ENCODE measurements around the gene RND3. TPM values are rescaled to one million over a fixed set of nuclear protein-coding genes. Genes with fewer than 3 reads are reported as not detected.

RND3 gene
- total and polyA plus RNA-seq, 2 donors (not counting 1 experiment from before 2014, with no cell fraction given): not detected

DNA sequence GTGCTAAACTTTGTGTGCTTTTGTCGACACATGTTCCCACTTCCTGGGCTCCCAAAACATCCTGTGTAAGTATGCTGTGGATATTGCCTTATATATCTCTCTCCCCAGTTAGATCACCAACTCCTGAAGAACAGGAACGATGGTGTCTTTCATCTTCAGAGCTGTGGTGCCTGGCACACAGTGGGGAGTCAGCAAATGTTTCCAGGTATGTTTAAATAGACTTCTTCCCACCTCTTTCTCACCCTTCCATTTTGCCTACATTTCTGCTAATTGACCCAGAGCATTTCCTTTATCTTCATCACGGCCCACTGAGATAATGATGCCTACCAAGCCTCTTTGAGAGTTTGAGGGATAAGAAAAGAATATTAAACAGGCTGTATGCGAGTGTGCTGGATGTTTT is 60.7 kb downstream of the RND3 start:
- no peak for TF ChIP-seq EZH2 (IDR thresholded peaks at IDR 0.05; ENCODE audit: borderline replicate concordance, insufficient read depth, low read depth, low read length, poor library complexity, severe bottlenecking)
- TF ChIP-seq, protein P1, sequence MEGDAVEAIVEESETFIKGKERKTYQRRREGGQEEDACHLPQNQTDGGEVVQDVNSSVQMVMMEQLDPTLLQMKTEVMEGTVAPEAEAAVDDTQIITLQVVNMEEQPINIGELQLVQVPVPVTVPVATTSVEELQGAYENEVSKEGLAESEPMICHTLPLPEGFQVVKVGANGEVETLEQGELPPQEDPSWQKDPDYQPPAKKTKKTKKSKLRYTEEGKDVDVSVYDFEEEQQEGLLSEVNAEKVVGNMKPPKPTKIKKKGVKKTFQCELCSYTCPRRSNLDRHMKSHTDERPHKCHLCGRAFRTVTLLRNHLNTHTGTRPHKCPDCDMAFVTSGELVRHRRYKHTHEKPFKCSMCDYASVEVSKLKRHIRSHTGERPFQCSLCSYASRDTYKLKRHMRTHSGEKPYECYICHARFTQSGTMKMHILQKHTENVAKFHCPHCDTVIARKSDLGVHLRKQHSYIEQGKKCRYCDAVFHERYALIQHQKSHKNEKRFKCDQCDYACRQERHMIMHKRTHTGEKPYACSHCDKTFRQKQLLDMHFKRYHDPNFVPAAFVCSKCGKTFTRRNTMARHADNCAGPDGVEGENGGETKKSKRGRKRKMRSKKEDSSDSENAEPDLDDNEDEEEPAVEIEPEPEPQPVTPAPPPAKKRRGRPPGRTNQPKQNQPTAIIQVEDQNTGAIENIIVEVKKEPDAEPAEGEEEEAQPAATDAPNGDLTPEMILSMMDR (IDR thresholded peaks at IDR 0.05): no peak
- H3K4me2 ChIP-seq (replicated peaks; ENCODE audit: low read depth, low read length, poor library complexity, severe bottlenecking): no peak overlapping the region
- H3K4me1 Mint-ChIP-seq: no peaks in the 10 kb centered on the region
- no peak overlapping the region for H3K27ac ChIP-seq (ENCODE audit: low read length in 2 of 2)
- H4K20me1 ChIP-seq (ENCODE audit: control insufficient read depth, insufficient read depth, low read length, poor library complexity, severe bottlenecking): no peaks in the 10 kb centered on the region
- no peak overlapping the region for H3K27ac Mint-ChIP-seq
- H3K27me3 ChIP-seq (replicated peaks in 1 of 4; ENCODE audit: control extremely low read depth in 1 of 4, control insufficient read depth in 3 of 4, insufficient read depth in 4 of 4, low read length in 3 of 4): no peaks in the 10 kb centered on the region
- H2AFZ ChIP-seq (ENCODE audit: insufficient read depth, low read depth, low read length, poor library complexity, severe bottlenecking): no peak overlapping the region
- no peak for DNase-seq
- H3K9ac ChIP-seq (ENCODE audit: low read length): no peak overlapping the region
- no peaks in the 10 kb centered on the region for H3K4me1 ChIP-seq (ENCODE audit: control insufficient read depth in 2 of 2, insufficient read depth in 2 of 2, low read length in 2 of 2)
- ChIA-PET POLR2A (no interaction called here), CTCF (no interaction called here)
- H3K9me3 Mint-ChIP-seq (ENCODE audit: insufficient read depth): peaks cover 6% of the 10 kb centered on the region
- intact Hi-C loops (cut with micrococcal nuclease): no loop called here
- H3K4me3 ChIP-seq (ENCODE audit: control extremely low read depth in 1 of 5, extremely low read depth in 1 of 5, insufficient read depth in 1 of 5, low read depth in 2 of 5, low read length in 4 of 5): no peak overlapping the region
- no peaks in the 10 kb centered on the region for H3K36me3 ChIP-seq (replicated peaks in 1 of 2; ENCODE audit: control extremely low read depth in 1 of 2, control insufficient read depth in 1 of 2, extremely low read depth in 1 of 2, insufficient read depth in 2 of 2, low read length in 1 of 2)
- no peak for ATAC-seq (ENCODE audit: low read depth)
- no CpG with 5 or more reads among the region's 4 CpGs for WGBS (ENCODE audit: insufficient coverage)
- H3K9me3 ChIP-seq (ENCODE audit: control extremely low read depth in 1 of 3, control insufficient read depth in 2 of 3, insufficient read depth in 1 of 3, low read length in 2 of 3): peaks cover 0 to 5% (median 0%) of the 10 kb centered on the region in 3 donors
- no peaks in the 10 kb centered on the region for H3K27me3 Mint-ChIP-seq
- no peaks in the 10 kb centered on the region for H3K79me2 ChIP-seq (ENCODE audit: control insufficient read depth, insufficient read depth, low read length)
- no peak overlapping the region for H3K4me3 Mint-ChIP-seq

DNA sequence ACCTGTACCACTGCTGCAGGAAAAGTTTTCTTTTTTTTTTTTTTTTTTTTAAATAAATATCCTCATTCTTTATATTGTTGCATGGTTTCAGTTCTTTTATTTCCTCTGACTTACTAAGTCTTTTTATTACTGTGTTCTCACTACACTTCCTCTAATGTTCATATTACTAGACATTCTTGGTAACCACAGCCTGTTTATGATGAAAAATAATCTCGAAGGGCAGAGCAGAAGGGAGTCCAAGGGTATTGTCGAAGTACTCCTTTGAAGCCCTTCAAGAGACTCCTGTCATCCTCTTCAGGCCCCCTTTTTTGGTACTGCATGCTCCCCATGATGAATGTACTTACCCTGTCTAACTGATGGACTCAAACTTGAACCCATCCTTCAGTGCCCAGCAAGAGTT is 61.2 kb downstream of the RND3 start:
- Histone ChIP-seq H3K4me2 (replicated peaks; ENCODE audit: low read depth, low read length, poor library complexity, severe bottlenecking) (no peak overlapping the region), H4K20me1 (ENCODE audit: control insufficient read depth, insufficient read depth, low read length, poor library complexity, severe bottlenecking) (no peaks in the 10 kb centered on the region), H2AFZ (ENCODE audit: insufficient read depth, low read depth, low read length, poor library complexity, severe bottlenecking) (no peak overlapping the region), H3K4me3 (ENCODE audit: control extremely low read depth in 1 of 5, extremely low read depth in 1 of 5, insufficient read depth in 1 of 5, low read depth in 2 of 5, low read length in 4 of 5) (no peak overlapping the region), H3K4me1 (ENCODE audit: control insufficient read depth in 2 of 2, insufficient read depth in 2 of 2, low read length in 2 of 2) (no peaks in the 10 kb centered on the region), H3K9ac (ENCODE audit: low read length) (no peak overlapping the region), H3K36me3 (replicated peaks in 1 of 2; ENCODE audit: control extremely low read depth in 1 of 2, control insufficient read depth in 1 of 2, extremely low read depth in 1 of 2, insufficient read depth in 2 of 2, low read length in 1 of 2) (no peaks in the 10 kb centered on the region), H3K27ac (ENCODE audit: low read length in 2 of 2) (no peak overlapping the region), H3K9me3 (ENCODE audit: control extremely low read depth in 1 of 3, control insufficient read depth in 2 of 3, insufficient read depth in 1 of 3, low read length in 2 of 3) (peaks cover 0 to 5% (median 0%) of the 10 kb centered on the region in 3 donors), H3K27me3 (replicated peaks in 1 of 4; ENCODE audit: control extremely low read depth in 1 of 4, control insufficient read depth in 3 of 4, insufficient read depth in 4 of 4, low read length in 3 of 4) (no peaks in the 10 kb centered on the region), H3K79me2 (ENCODE audit: control insufficient read depth, insufficient read depth, low read length) (no peaks in the 10 kb centered on the region)
- H3K27me3 Mint-ChIP-seq: no peaks in the 10 kb centered on the region
- peaks cover 6% of the 10 kb centered on the region for H3K9me3 Mint-ChIP-seq (ENCODE audit: insufficient read depth)
- no peaks in the 10 kb centered on the region for H3K4me1 Mint-ChIP-seq
- ChIA-PET CTCF (no interaction called here), POLR2A (no interaction called here)
- TF ChIP-seq, protein P1 (IDR thresholded peaks at IDR 0.05): no peak
- TF ChIP-seq EZH2 (IDR thresholded peaks at IDR 0.05; ENCODE audit: borderline replicate concordance, insufficient read depth, low read depth, low read length, poor library complexity, severe bottlenecking): no peak
- no peak overlapping the region for H3K27ac Mint-ChIP-seq
- H3K4me3 Mint-ChIP-seq: no peak overlapping the region
- ATAC-seq (ENCODE audit: low read depth): no peak
- intact Hi-C loops (cut with micrococcal nuclease): no loop called here
- DNase-seq: no peak
- 25% methylated on average over 2 of the region's 2 CpGs for WGBS (ENCODE audit: insufficient coverage)
